Mammary epithelial cell (primary cell): ENCODE results near the gene PSENEN.

ENCODE experiments used
- CTCF ChIP-seq, 2 donors: IDR thresholded peaks in 1 of 2; conservative IDR thresholded peaks in 1 of 2; 2 replicates each; pipeline ENCODE4 v1.5.1; 2011 to 2012; ENCODE audit warnings: inconsistent platforms in 2 of 2, low read length in 2 of 2, mild to moderate bottlenecking in 2 of 2, control low read depth in 1 of 2, low read depth in 1 of 2; ENCODE audit not compliant: insufficient read depth in 1 of 2; ENCODE audit errors: extremely low read depth in 1 of 2
- EZH2 ChIP-seq: IDR thresholded peaks from 2 replicates; pipeline ENCODE4 v1.6.1; 2012; ENCODE audit warnings: low read length, inconsistent platforms, borderline replicate concordance

GRCh38 chr19:35790981-35791813 is 45.7 kb downstream of the PSENEN start:
- TF ChIP-seq CTCF (conservative IDR thresholded peaks at IDR 0.05 in 1 of 2, IDR thresholded peaks at IDR 0.05 in 1 of 2; ENCODE audit: extremely low read depth in 1 of 2, insufficient read depth in 1 of 2, low read depth in 1 of 2, low read length in 2 of 2) (no peak), EZH2 (no peak)
